DOHH2 (cell line): ENCODE data around the gene RETREG1.

Experiments used
- CTCF ChIP-seq: fragments of 200-600 bp; sonication (generic); IDR thresholded peaks from one replicate; pipeline ENCODE4 v1.5.1; 2014; ENCODE audit warnings: antibody characterized with exemption, mild to moderate bottlenecking, low read depth, low read length; ENCODE audit not compliant: poor library complexity, severe bottlenecking
- EZH2phosphoT487 ChIP-seq: fragments of 200-600 bp; sonication (generic); IDR thresholded peaks from 2 replicates; pipeline ENCODE4 v1.6.1; 2017; ENCODE audit warnings: borderline replicate concordance, mild to moderate bottlenecking, antibody characterized with exemption, low read length, moderate library complexity, mixed read lengths

- TF ChIP-seq CTCF (no peak), EZH2phosphoT487 (no peak)
Observed at GRCh38 chr5:16600946-16601345, 15.9 kb downstream of the RETREG1 start.
